Activated T-helper 1 cell treated with Interleukin-2 at 50 U/mL for 16 hours (primary cell): Measurements from ENCODE around the gene DLK1.

Experiments used
- DNase-seq: peaks from one replicate; pipeline ENCODE4 v3.0.0-alpha.2; 2020; ENCODE audit warnings: low read depth

Gene DLK1

DNA sequence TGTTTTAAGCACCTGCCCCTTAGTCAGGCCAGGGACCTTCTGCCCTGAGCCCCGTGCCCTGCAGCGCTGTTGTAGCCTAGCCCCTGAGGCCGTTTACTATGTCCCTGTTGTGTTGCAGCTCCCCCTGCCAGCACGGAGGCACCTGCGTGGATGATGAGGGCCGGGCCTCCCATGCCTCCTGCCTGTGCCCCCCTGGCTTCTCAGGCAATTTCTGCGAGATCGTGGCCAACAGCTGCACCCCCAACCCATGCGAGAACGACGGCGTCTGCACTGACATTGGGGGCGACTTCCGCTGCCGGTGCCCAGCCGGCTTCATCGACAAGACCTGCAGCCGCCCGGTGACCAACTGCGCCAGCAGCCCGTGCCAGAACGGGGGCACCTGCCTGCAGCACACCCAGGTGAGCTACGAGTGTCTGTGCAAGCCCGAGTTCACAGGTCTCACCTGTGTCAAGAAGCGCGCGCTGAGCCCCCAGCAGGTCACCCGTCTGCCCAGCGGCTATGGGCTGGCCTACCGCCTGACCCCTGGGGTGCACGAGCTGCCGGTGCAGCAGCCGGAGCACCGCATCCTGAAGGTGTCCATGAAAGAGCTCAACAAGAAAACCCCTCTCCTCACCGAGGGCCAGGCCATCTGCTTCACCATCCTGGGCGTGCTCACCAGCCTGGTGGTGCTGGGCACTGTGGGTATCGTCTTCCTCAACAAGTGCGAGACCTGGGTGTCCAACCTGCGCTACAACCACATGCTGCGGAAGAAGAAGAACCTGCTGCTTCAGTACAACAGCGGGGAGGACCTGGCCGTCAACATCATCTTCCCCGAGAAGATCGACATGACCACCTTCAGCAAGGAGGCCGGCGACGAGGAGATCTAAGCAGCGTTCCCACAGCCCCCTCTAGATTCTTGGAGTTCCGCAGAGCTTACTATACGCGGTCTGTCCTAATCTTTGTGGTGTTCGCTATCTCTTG lies 7.6 kb downstream of the DLK1 start:
- DNase-seq, result no peak

- DNase-seq, result no peak
Observed at GRCh38 chr14:100735271-100735670, 8.6 kb downstream of the DLK1 start.

DNA sequence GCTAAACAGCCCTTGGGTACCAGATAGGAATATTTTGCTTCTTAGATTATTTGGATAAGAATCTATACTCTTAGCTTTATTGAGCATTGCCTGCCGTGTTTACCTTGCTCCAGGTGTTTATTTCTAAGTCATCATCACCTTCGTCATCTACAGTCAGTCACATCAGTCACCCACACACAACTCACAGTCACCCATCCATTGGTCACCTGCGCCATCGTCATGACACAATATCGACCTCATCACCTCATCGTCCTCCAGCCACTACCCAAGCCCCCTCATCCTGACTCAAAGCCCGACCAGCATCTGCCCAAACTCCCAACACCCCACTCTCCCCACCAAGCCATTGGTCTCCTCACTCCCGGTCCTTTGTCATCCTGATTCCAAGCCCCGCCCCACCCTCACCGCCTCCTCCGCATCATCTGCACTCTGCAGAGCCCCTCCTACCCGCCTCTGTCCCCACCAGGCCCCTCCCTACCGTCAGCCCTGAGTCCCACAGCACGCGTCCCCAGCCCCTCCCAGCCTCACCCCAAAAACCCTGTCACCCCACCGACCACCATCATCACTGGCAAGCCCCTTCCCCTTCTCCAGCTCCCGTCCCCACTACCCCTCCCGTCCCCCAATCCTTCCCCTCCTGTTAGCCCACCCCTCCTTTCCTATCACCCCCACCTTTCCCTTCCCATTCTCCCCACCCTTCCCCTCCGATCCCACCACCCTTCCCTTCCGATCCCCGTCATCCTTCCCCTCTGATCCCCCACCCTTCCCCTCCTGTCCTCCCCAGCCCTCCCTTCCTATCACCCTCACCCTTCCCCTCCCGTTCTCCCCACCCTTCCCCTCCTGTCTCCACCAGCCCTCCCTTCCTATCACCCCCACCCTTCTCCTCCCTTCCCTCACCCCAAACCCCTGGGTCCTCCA lies 9.8 kb downstream of the DLK1 start:
- DNase-seq, result no peak

DNA sequence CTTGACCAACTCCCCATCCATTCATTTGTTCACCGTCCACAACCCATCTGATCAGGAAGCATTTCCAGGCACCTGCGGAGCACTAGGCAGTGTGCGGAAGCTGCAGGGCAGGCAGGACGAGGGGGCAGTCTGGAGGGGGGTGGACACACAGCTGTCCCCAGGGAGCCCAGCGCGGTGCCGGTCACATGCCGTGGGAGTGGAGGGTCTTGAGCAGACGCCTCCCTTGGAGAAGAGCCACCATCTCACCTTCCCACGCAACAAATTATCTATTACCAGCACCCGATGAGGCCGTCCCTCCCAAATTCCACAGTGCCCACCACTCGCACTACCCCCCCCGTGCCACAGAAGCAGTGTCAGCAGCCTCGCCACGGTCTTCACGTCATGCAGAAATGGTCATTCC lies 10.8 kb downstream of the DLK1 start:
- DNase-seq, result no peak

DNA sequence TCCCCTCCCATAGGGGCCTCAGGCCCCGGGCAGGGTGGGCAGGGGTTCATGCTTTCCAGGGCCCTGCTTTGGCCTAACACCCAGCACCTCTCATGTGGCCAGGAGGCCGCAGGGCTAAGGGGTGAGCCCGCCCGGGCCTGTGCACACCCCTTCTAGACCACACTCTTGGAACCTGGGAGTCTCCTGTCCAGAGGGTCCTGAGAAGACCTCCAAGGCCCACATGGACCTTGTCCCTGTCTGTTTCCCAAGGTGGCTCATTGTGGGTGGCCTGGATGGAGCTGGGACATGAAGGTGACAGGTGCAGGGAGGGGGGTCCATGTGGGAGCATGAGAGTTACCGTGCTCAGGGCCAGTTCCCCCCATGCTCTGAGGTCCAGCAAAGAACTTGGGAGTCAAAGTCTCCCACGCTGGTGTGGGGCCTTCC lies 11.6 kb downstream of the DLK1 start:
- DNase-seq, result no peak

DNA sequence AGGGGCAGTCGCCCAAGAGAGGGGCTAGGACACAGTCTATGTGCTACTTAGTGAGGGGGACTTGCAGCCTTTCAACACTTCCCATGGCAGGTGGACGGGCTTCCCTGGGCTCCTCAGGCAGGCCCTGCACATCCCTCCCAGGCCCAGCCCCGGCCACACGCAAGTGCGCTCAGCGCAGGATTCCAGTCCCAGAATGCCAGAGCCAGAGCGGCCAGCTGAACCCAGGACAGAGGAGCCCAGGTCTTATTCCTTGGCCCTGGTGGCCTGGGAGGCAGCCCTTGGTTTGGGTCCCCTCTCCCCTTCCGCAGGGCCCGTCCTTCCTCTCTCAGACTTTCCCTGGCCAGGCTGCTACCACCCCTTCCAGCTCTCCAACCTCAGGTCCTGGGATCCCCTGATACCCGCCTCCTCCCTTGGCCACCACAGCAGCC lies 12.0 kb downstream of the DLK1 start:
- DNase-seq, result no peak

DNA sequence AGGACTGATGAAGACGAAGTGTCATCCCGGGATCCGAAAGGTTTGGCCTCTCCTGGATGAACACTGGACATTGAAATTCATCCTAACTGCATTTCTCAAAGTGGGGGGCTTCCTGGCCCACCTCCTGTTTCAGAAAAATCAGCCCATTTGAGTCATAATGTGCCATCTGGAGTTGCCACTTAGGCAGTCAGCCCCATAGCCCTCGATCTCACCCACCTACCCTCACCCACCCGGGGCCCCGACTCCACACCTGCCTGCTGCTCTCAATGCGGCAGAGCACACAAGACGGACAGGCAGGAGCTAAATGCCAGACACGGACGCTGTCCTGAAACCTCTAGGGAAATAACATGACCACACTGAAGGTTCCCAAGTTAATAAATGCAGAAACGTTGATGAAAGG lies 12.6 kb downstream of the DLK1 start:
- DNase-seq, result no peak

GRCh38 chr14:100740196-100740825 lies 13.6 kb downstream of the DLK1 start:
- no peak for DNase-seq

GRCh38 chr14:100740929-100741328 lies 14.2 kb downstream of the DLK1 start:
- DNase-seq, result no peak

GRCh38 chr14:100741966-100742365 lies 15.3 kb downstream of the DLK1 start:
- no peak for DNase-seq

DNA sequence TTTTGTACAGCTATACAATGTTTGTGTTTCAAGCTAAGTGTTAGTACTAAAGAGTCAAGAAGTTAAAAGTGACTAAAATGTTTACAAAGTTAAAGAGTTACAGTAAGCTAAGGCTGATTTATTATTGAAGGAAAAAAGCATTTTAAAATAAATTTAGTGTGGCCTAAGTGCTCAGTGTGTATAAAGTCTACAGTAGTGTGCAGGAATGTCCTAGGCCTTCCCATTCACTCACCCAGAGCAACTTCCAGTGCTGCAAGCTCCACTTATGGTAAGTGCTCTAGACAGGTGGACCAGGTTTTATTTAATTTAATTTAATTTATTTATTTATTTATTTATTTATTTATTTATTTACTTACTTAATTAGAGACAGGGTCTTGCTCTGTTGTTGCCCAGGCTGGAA lies 19.6 kb downstream of the DLK1 start:
- DNase-seq, result no peak

- no peak for DNase-seq
Observed at GRCh38 chr14:100747021-100747586, 20.4 kb downstream of the DLK1 start.

GRCh38 chr14:100747736-100748135 lies 21.0 kb downstream of the DLK1 start:
- no peak for DNase-seq

- DNase-seq, result no peak
Observed at GRCh38 chr14:100748403-100748802, 21.7 kb downstream of the DLK1 start.

DNA sequence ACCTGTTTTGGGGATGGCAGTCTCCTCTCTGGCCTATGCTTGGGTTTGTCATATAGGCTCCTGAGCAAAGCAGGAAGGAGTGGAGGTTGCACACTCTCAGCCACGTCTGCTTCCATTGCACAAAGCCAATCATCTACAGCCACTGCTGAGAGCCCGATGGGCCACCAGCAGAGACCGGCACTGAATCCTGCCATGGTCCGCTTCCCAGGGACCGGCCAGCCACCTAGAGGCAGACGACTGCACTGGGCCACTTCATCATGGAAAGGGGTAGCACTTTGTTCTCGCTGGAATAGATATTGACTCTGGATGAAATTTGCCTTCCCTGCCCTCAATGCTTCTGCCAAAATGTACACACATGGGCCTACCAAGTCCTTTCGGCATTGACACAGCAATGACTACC lies 22.3 kb downstream of the DLK1 start:
- no peak for DNase-seq

GRCh38 chr14:100749967-100750597 lies 23.4 kb downstream of the DLK1 start:
- DNase-seq, result no peak

DNA sequence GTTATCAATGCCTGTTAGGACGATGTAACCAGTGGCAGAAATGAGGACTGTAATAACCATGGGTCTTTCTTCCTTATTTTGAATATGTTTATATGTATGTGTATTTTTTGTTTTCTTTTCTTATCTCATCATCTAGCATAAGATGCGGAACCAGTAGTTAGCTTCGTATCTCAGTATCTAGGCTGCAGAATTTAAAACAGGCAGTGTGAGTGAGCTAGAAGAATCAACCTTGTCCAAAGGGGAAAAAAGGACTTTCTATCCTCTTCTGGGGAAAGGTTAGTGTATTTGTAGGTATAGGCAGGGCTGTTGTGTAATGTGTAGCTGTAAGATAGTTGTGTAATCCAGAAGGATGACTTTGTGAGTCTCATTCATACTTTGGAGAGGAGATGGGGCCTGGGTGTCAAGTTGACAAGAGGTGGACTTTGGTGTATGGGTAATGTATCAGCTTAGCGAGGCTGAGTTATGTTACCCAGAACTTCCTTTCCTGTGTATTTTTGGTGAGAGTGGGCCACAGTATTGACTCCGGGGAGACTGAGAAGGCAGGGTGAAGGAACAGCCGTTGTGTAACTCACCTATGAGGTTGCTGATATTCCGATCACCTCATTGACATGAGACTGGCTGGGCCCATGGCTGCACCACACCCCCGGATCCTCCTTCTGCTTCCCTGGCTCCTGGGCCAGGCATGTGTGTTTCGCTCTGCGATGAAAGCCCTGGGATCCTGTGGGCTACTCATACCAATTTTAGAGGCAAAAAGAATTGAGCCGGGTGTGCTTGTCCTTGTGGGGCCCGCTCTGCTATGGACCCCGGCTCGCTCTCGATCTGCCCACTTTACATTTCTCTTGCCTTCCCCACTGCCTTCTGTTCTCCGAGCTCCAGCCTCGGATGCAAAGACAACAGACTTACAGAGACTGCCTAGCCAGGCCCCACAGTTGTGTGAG lies 24.3 kb downstream of the DLK1 start:
- no peak for DNase-seq

GRCh38 chr14:100754020-100754419 lies 27.3 kb downstream of the DLK1 start:
- DNase-seq, result no peak

DNA sequence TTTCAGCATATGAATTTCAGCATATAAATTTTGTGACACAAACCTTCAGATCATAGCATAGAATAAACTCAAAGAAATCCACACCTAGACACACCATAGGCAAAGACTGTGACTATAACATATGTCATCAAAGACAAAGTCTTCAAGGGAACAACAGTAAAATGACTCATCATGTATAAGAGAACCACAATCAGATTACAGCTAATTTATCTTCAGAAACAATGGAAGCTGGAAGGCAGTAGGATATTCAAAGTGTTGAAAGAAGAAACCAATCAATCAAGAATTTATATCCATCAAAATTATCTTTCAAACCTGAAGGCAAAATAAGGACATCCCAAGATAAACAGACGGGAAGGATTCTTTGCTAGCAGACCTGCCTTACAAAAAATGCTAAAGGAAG lies 29.0 kb downstream of the DLK1 start:
- DNase-seq, result no peak

DNA sequence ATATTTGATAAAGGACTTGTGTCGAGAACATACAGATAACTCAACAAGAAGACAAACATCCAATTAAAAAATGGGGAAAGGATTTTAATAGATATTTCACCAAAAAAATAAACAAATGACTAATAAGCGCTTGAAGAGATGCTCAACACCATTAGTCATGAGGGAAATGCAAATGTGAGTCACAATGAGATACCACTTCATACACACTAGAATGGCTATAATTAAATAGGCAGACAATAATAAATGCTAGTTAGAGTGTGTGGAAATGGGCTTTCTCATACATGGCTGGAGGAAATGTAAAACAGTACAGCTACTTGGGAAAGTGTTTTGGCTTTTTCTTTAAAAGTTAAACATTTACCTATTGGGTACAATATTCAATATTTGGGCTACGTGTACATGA lies 34.8 kb downstream of the DLK1 start:
- DNase-seq, result no peak
